HepG2 (cell line): ENCODE results near the gene SHLD1. TPM values are rescaled to one million over a fixed set of nuclear protein-coding genes. Genes with fewer than 3 reads are reported as not detected.
A peak's percentile ranks its signal among the peaks of the same experiment; 100 is the strongest.

Experiments used
- ATAC-seq: fragments of 200-7000 bp; cut with Tn5 transposase; 3 replicates; pipeline ENCODE4 v1.9.1; 2020; ENCODE audit warnings: mild to moderate bottlenecking, moderate library complexity
- BruUV-seq: library from RNA; stranded (reverse); fragments of 400-500 nt; replicated peaks from 2 replicates; lab custom pipeline; 2021; lab: Mats Ljungman, UMichigan
- CTCF ChIA-PET: fragments of 300-600 bp; formaldehyde crosslinking; extraction: SDS; loops from one replicate; lab custom pipeline; 2021; ENCODE audit warnings: low total read pairs, inconsistent platforms, low intra/inter-chr PET ratio; lab: Yijun Ruan, JAX
- POLR2A ChIA-PET: fragments of 350-600 bp; sonication (Branson Sonifier 250); formaldehyde crosslinking; loops from one replicate; lab custom pipeline; 2020; ENCODE audit warnings: antibody characterized with exemption, inconsistent platforms; lab: Yijun Ruan, JAX
- DNase-seq: peaks from one replicate; pipeline ENCODE4 v3.0.0-alpha.2; 2015; ENCODE audit warnings: low spot score
- FAIRE-seq: peaks from 3 replicates; lab custom pipeline; 2011; peaks lifted over from hg19 to GRCh38; lab: Jason Lieb, UNC
- H2AFZ ChIP-seq: one replicate; pipeline ENCODE4 v1.6.1; 2011; ENCODE audit warnings: low read length, inconsistent platforms
- H3K27ac ChIP-seq: fragments of 300-600 bp; 3 replicates; pipeline ENCODE4 v1.8.0; 2011; ENCODE audit warnings: mixed run types, mild to moderate bottlenecking, mixed read lengths, low read length, inconsistent platforms; ENCODE audit not compliant: insufficient read depth; ENCODE audit errors: extremely low read length
- H3K27me3 ChIP-seq, 2 experiments: fragments of 200-600 bp in 1 of 2; 2 replicates in 1 of 2; 3 replicates in 1 of 2; pipeline versions ENCODE4 v1.6.0 to v1.8.0; 2011; ENCODE audit warnings: low read length in 2 of 2, mild to moderate bottlenecking in 2 of 2, moderate library complexity in 2 of 2, inconsistent platforms in 1 of 2; ENCODE audit not compliant: insufficient read depth in 2 of 2, control insufficient read depth in 1 of 2
- H3K36me3 ChIP-seq, 2 experiments: fragments of 200-600 bp in 1 of 2; replicated peaks in 1 of 2; 2 replicates in 1 of 2; 3 replicates in 1 of 2; pipeline versions ENCODE4 v1.5.1 to v1.8.0; 2011; ENCODE audit warnings: low read length in 2 of 2, inconsistent platforms in 1 of 2; ENCODE audit not compliant: insufficient read depth in 2 of 2, control insufficient read depth in 1 of 2
- H3K4me1 ChIP-seq: 2 replicates; pipeline ENCODE4 v1.5.1; 2012; ENCODE audit warnings: low read length, inconsistent platforms; ENCODE audit not compliant: insufficient read depth
- H3K4me2 ChIP-seq: 2 replicates; pipeline ENCODE4 v1.6.0; 2011; ENCODE audit warnings: low read depth, low read length, inconsistent platforms
- H3K4me3 ChIP-seq, 3 experiments: fragments of 200-600 bp in 1 of 3; sonication (generic), shearing (Covaris generic) in 1 of 3; replicated peaks in 1 of 3; 2 replicates each; pipeline ENCODE4 v1.5.1; 2011 to 2016; ENCODE audit warnings: low read length in 3 of 3, inconsistent platforms in 2 of 3, low read depth in 2 of 3, mild to moderate bottlenecking in 2 of 3, control low read depth in 1 of 3, mixed read lengths in 1 of 3; ENCODE audit not compliant: insufficient read depth in 1 of 3
- H3K79me2 ChIP-seq: one replicate; pipeline ENCODE4 v1.6.1; 2011; ENCODE audit warnings: low read length, inconsistent platforms; ENCODE audit not compliant: insufficient read depth
- H3K9ac ChIP-seq: 2 replicates; pipeline ENCODE4 v1.6.0; 2011; ENCODE audit warnings: mild to moderate bottlenecking, low read depth, low read length, inconsistent platforms; ENCODE audit not compliant: insufficient read depth
- H3K9me3 ChIP-seq: 2 replicates; pipeline ENCODE4 v1.5.1; 2012; ENCODE audit warnings: mild to moderate bottlenecking, low read length
- H4K20me1 ChIP-seq: 2 replicates; pipeline ENCODE4 v1.6.0; 2011; ENCODE audit warnings: inconsistent platforms, mild to moderate bottlenecking, low read length, moderate library complexity; ENCODE audit not compliant: insufficient read depth
- HMGXB3 ChIP-seq: sonication (generic); formaldehyde crosslinking; IDR thresholded peaks from 2 replicates; pipeline ENCODE4 v1.4.0; 2020; ENCODE audit warnings: missing genetic modification reagents, borderline replicate concordance
- MAFF ChIP-seq: IDR thresholded peaks from 2 replicates; pipeline ENCODE4 v1.6.1; 2011; ENCODE audit warnings: low read depth, low read length, improper control_type of control experiment
- MAFK ChIP-seq, 2 experiments: IDR thresholded peaks in 1 of 2; conservative IDR thresholded peaks in 1 of 2; 2 replicates each; pipeline ENCODE4 v1.6.1; 2011; ENCODE audit warnings: improper control_type of control experiment in 2 of 2, low read length in 2 of 2
- WGBS: methylation state at CpG from one replicate; pipeline ENCODE4 v1.1.6; 2017; ENCODE audit warnings: low lambda C conversion rate; 5-methylcytosine and 5-hydroxymethylcytosine counted together
- in situ Hi-C: cut with HindIII; loops from 2 replicates; pipeline ENCODE4 v1.10.0; 2017; ENCODE audit warnings: low pct_unique_long_range_greater_than_20kb; ENCODE audit not compliant: extremely low pct_ligation_motif_present
- intact Hi-C: fragments of 100-400 bp; cut with micrococcal nuclease; formaldehyde crosslinking; loops from one replicate; pipeline ENCODE4 v1.10.0; 2022; ENCODE audit not compliant: unreplicated experiment
- polyA plus RNA-seq, 8 experiments: library from polyadenylated mRNA; depleted of rRNA in 3 of 8; stranded (reverse) in 7 of 8; unstranded in 1 of 8; fragments of >200 nt; fragmentation: Illumina TruSeq in 4 of 8; extraction: Trizol in 4 of 8; gene quantifications; 2 replicates each; pipeline versions ENCODE4 v1.2.1 to v1.2.3, GENCODE V29; 2011 to 2016; ENCODE audit warnings: low read depth in 4 of 8, missing spikeins in 1 of 8, mixed read lengths in 1 of 8; ENCODE audit not compliant: insufficient read depth in 1 of 8
- total RNA-seq, 5 experiments: library from RNA; depleted of rRNA; stranded (reverse); fragments of >200 nt; fragmentation: Illumina TruSeq; extraction: Trizol; gene quantifications; 2 replicates each; pipeline ENCODE4 v1.2.3, GENCODE V29; 2016; ENCODE audit warnings: low read depth in 1 of 5

The SHLD1 gene
- total and polyA plus RNA-seq, 2 of the 13 experiments (the other 11 are each of a cell fraction or from before 2014, with no cell fraction given), result 8.9 to 10.0 TPM

- Histone ChIP-seq H3K27me3 (no peaks in the 10 kb centered on the region), H4K20me1 (no peaks in the 10 kb centered on the region), H3K9ac (no peak overlapping the region), H3K9me3 (no peaks in the 10 kb centered on the region), H2AFZ (no peak overlapping the region), H3K4me2 (no peak overlapping the region), H3K4me3 (no peak overlapping the region), H3K79me2 (no peaks in the 10 kb centered on the region), H3K36me3 (no peaks in the 10 kb centered on the region), H3K4me1 (peaks cover 38% of the 10 kb centered on the region), H3K27ac (no peak overlapping the region)
- CTCF ChIA-PET, result no interaction called here
- in situ Hi-C loops, result no loop called here
- BruUV-seq, result no TSS peak
- TF ChIP-seq MAFK (conservative IDR thresholded peaks at IDR 0.05 in 1 of 2, IDR thresholded peaks at IDR 0.05 in 1 of 2; ENCODE audit: low read length in 2 of 2) (peak; percentile 85 to 91), MAFF (peak; percentile 85), HMGXB3 (CRISPR knock-in tag) (no peak)
- WGBS, result 95% methylated on average over 1 of the region's 1 CpG
- intact Hi-C loops, result no loop called here
- FAIRE-seq, result no peak
- DNase-seq, result no peak
- ATAC-seq, result no peak
- POLR2A ChIA-PET, result interaction anchor here (1.0 kb wide), 1 partner anchor 24 kb away, joined by 3 read pairs; no protein-coding TSS in a partner anchor
Measured at GRCh38 chr20:5827861-5828260, 77.7 kb downstream of the SHLD1 start.
